ENCODE data around the gene APOD. TPM values are rescaled to one million over a fixed set of nuclear protein-coding genes. Genes with fewer than 3 reads are reported as not detected.
A peak's percentile ranks its signal among the peaks of the same experiment; 100 is the strongest.

APOD gene
- total and polyA plus RNA-seq, 2 of the 8 experiments (the other 6 are each of a cell fraction or from before 2014, with no cell fraction given): not detected

GRCh38 chr3:195573611-195574496, 9.9 kb downstream of the APOD start:
- peak overlapping the region; percentile 46 for H4K91ac ChIP-seq (replicated peaks; ENCODE audit: insufficient read length, low read length)
- H3K4ac ChIP-seq (replicated peaks; ENCODE audit: insufficient read length, low read depth, low read length): no peak overlapping the region
- H3K27ac ChIP-seq (ENCODE audit: low read depth, low read length): no peak overlapping the region
- H4K20me1 ChIP-seq (replicated peaks in 1 of 2; ENCODE audit: control insufficient read depth in 1 of 2, insufficient read depth in 2 of 2, low read length in 2 of 2): no peaks in the 10 kb centered on the region
- no peak overlapping the region for H2BK12ac ChIP-seq (ENCODE audit: low read depth, low read length)
- H2BK15ac ChIP-seq (ENCODE audit: low read length): no peak overlapping the region
- no peak overlapping the region for H3K23ac ChIP-seq (ENCODE audit: insufficient read length)
- H3K14ac ChIP-seq (ENCODE audit: insufficient read length): no peak overlapping the region
- no peak overlapping the region; the same call in 1 of the 2 replicates for H4K8ac ChIP-seq (ENCODE audit: extremely low read depth, insufficient read depth, low read length)
- H2BK20ac ChIP-seq (ENCODE audit: low read length): no peak overlapping the region
- peaks cover 0 to 6% (median 3%) of the 10 kb centered on the region in 4 experiments; a peak in 4 of 7 replicates for H3K4me1 ChIP-seq (replicated peaks in 1 of 4; ENCODE audit: control insufficient read depth in 3 of 4, insufficient read depth in 4 of 4, low read length in 3 of 4)
- H3K4me2 ChIP-seq (ENCODE audit: insufficient read depth in 1 of 2, low read depth in 2 of 2, low read length in 2 of 2): peak overlapping the region in 1 of 2 experiments; percentile 22; a peak in 1 of 4 replicates
- H2BK120ac ChIP-seq (replicated peaks; ENCODE audit: low read depth, low read length): no peak overlapping the region
- no peak overlapping the region for H3K9ac ChIP-seq (replicated peaks in 1 of 4; ENCODE audit: extremely low read depth in 1 of 4, low read depth in 3 of 4, low read length in 3 of 4)
- no peak overlapping the region for H4K5ac ChIP-seq (ENCODE audit: insufficient read length, low read depth, low read length)
- CTCF ChIA-PET (ENCODE audit: partially characterized antibody): interaction anchor here (0.6 to 1.9 kb wide), 2 partner anchors 9 to 365 kb away, joined by 3 to 5 read pairs; partner anchors contain the start of gene APOD
- no peaks in the 10 kb centered on the region for H3K23me2 ChIP-seq (ENCODE audit: low read depth, low read length)
- H3K36me3 ChIP-seq (ENCODE audit: control insufficient read depth in 2 of 4, insufficient read depth in 4 of 4, low read length in 3 of 4): no peaks in the 10 kb centered on the region
- peak overlapping the region; percentile 83 for H2AFZ ChIP-seq (ENCODE audit: low read length)
- no peaks in the 10 kb centered on the region for H3K79me1 ChIP-seq (ENCODE audit: low read depth, low read length)
- TF ChIP-seq TEAD4 (IDR thresholded peaks at IDR 0.05; ENCODE audit: low read depth, low read length) (no peak), SP2 (IDR thresholded peaks at IDR 0.05; ENCODE audit: low read length) (no peak), TCF12 (IDR thresholded peaks at IDR 0.05; ENCODE audit: low read depth, low read length) (no peak), CTBP2 (IDR thresholded peaks at IDR 0.05; ENCODE audit: borderline replicate concordance, insufficient read depth, insufficient read length, low read length) (no peak), GTF2F1 (IDR thresholded peaks at IDR 0.05; ENCODE audit: borderline replicate concordance, low read depth, low read length) (no peak), GABPA (IDR thresholded peaks at IDR 0.05; ENCODE audit: borderline replicate concordance, insufficient read depth, low read length) (no peak), CREB1 (IDR thresholded peaks at IDR 0.05) (no peak), RAD21 (IDR thresholded peaks at IDR 0.05 in 1 of 2, conservative IDR thresholded peaks at IDR 0.05 in 1 of 2; ENCODE audit: low read depth in 2 of 2, low read length in 2 of 2) (no peak), ASH2L (IDR thresholded peaks at IDR 0.05; ENCODE audit: low read length) (no peak), TBP (IDR thresholded peaks at IDR 0.05; ENCODE audit: low read depth, low read length) (no peak)
- no peaks in the 10 kb centered on the region for H3K27me3 ChIP-seq (replicated peaks in 1 of 4; ENCODE audit: control insufficient read depth in 3 of 4, extremely low read depth in 1 of 4, insufficient read depth in 3 of 4, low read length in 3 of 4)
- H3K4me3 ChIP-seq (ENCODE audit: extremely low read depth in 1 of 4, insufficient read depth in 2 of 4, low read depth in 3 of 4, low read length in 4 of 4): no peak overlapping the region
- H3K18ac ChIP-seq (ENCODE audit: extremely low read depth, low read length): no peak overlapping the region
- no peak overlapping the region for H2BK5ac ChIP-seq (ENCODE audit: low read depth, low read length)
- no peaks in the 10 kb centered on the region for H3K79me2 ChIP-seq (ENCODE audit: control insufficient read depth in 1 of 2, insufficient read depth in 2 of 2, low read length in 2 of 2)
- no peaks in the 10 kb centered on the region; a peak in 1 of 4 replicates for H3K9me3 ChIP-seq (ENCODE audit: insufficient read depth in 2 of 2, low read depth in 1 of 2, low read length in 1 of 2)
- FAIRE-seq: no peak
- H3K56ac ChIP-seq (replicated peaks; ENCODE audit: insufficient read length, low read depth, low read length): no peak overlapping the region
- 84% methylated on average over 19 of the region's 19 CpGs; no CpG with 5 or more reads in 1 of the 2 experiments for WGBS, 2 experiments (ENCODE audit: extremely low coverage in 1 of 2, insufficient coverage in 1 of 2, insufficient read length in 1 of 2, insufficient replicate concordance in 2 of 2, low coverage in 1 of 2, low lambda C conversion rate in 2 of 2, missing lambda C conversion rate in 1 of 2)
- POLR2A ChIA-PET (ENCODE audit: partially characterized antibody): no interaction called here
- H2AK5ac ChIP-seq (ENCODE audit: low read depth, low read length): no peak overlapping the region
- DNase-seq (ENCODE audit: low read depth in 1 of 2, low spot score in 2 of 2): no peak
